Measurements from ENCODE around the gene DDOST.

- no peak for TF ChIP-seq GATA3 (IDR thresholded peaks at IDR 0.05; ENCODE audit: low read depth, low read length)
- no peak for TF ChIP-seq GATA2 (IDR thresholded peaks at IDR 0.05; ENCODE audit: low read depth, low read length)
Measured at GRCh38 chr1:20663969-20664715, 3.0 kb upstream of the DDOST start.

Measured in SH-SY5Y (cell line).